ENCODE results near the gene FCHSD1. TPM values are rescaled to one million over a fixed set of nuclear protein-coding genes. Genes with fewer than 3 reads are reported as not detected.

FCHSD1 gene
- total RNA-seq, 1 experiment from 2014 or later: 5.8 TPM

Other genes starting within 250 kb of the FCHSD1 start
- gene PCDHGA9, start 248.6 kb downstream of the FCHSD1 start, total RNA-seq (2014; rRNA removed; shearing (Covaris generic); ENCODE audit: low replicate concordance): not detected in 2 replicates
- not detected in 2 replicates for gene PCDHGB6, start 243.4 kb downstream of the FCHSD1 start, total RNA-seq (2014; rRNA removed; shearing (Covaris generic); ENCODE audit: low replicate concordance)
- gene PCDHGA10, start 238.4 kb downstream of the FCHSD1 start, total RNA-seq (2014; rRNA removed; shearing (Covaris generic); ENCODE audit: low replicate concordance): 1.0 and 1.2 TPM in 2 replicates
- gene PCDHGB7, start 233.7 kb downstream of the FCHSD1 start, total RNA-seq (2014; rRNA removed; shearing (Covaris generic); ENCODE audit: low replicate concordance): 0.10 TPM in 1 of 2 replicates, not detected in the other
- gene PCDHGA11, start 230.4 kb downstream of the FCHSD1 start, total RNA-seq (2014; rRNA removed; shearing (Covaris generic); ENCODE audit: low replicate concordance): not detected in 2 replicates
- not detected in 2 replicates for gene PCDHGA12, start 220.9 kb downstream of the FCHSD1 start, total RNA-seq (2014; rRNA removed; shearing (Covaris generic); ENCODE audit: low replicate concordance)
- 42.3 and 49.8 TPM in 2 replicates for gene PCDHGC3, start 175.5 kb downstream of the FCHSD1 start, total RNA-seq (2014; rRNA removed; shearing (Covaris generic); ENCODE audit: low replicate concordance)
- gene PCDHGC4, start 166.4 kb downstream of the FCHSD1 start, total RNA-seq (2014; rRNA removed; shearing (Covaris generic); ENCODE audit: low replicate concordance): not detected in 2 replicates
- gene PCDHGC5, start 162.3 kb downstream of the FCHSD1 start, total RNA-seq (2014; rRNA removed; shearing (Covaris generic); ENCODE audit: low replicate concordance): 0.46 TPM in 1 of 2 replicates, not detected in the other
- 28.4 and 43.9 TPM in 2 replicates for gene DIAPH1, start 32.4 kb downstream of the FCHSD1 start, total RNA-seq (2014; rRNA removed; shearing (Covaris generic); ENCODE audit: low replicate concordance)
- 122 and 169 TPM in 2 replicates for gene HDAC3, start 14.6 kb downstream of the FCHSD1 start, total RNA-seq (2014; rRNA removed; shearing (Covaris generic); ENCODE audit: low replicate concordance)
- gene RELL2, start 14.4 kb downstream of the FCHSD1 start, total RNA-seq (2014; rRNA removed; shearing (Covaris generic); ENCODE audit: low replicate concordance): 13.2 and 15.1 TPM in 2 replicates
- gene ARAP3, start 30.8 kb upstream of the FCHSD1 start, total RNA-seq (2014; rRNA removed; shearing (Covaris generic); ENCODE audit: low replicate concordance): 2.1 and 4.6 TPM in 2 replicates
- 3.8 and 12.8 TPM in 2 replicates for gene PCDH1, start 227.0 kb upstream of the FCHSD1 start, total RNA-seq (2014; rRNA removed; shearing (Covaris generic); ENCODE audit: low replicate concordance)

Measured in MG63 (cell line).